GM12873 (cell line): ENCODE data around the gene MAP7D2.

Experiments
- CTCF ChIP-seq: IDR thresholded peaks from 2 replicates; pipeline ENCODE4 v1.5.1; 2012; ENCODE audit warnings: low read depth, mild to moderate bottlenecking, moderate library complexity, low read length, control low read depth; ENCODE audit not compliant: insufficient read depth; ENCODE audit errors: missing control alignments

The MAP7D2 gene

GRCh38 chrX:20111271-20111670, 5.4 kb downstream of the MAP7D2 start:
- TF ChIP-seq CTCF: no peak

GRCh38 chrX:20101934-20102581, 14.6 kb downstream of the MAP7D2 start:
- no peak for TF ChIP-seq CTCF

GRCh38 chrX:20091499-20091898, 25.2 kb downstream of the MAP7D2 start:
- TF ChIP-seq CTCF: no peak

GRCh38 chrX:20089845-20090244, 26.9 kb downstream of the MAP7D2 start:
- no peak for TF ChIP-seq CTCF

- no peak for TF ChIP-seq CTCF
Observed at GRCh38 chrX:20080277-20080676, 36.4 kb downstream of the MAP7D2 start.

- no peak for TF ChIP-seq CTCF
Observed at GRCh38 chrX:20071511-20072079, 45.1 kb downstream of the MAP7D2 start.

GRCh38 chrX:20067709-20068561, 48.8 kb downstream of the MAP7D2 start:
- TF ChIP-seq CTCF: no peak
